Neutrophil (primary cell): ENCODE measurements around the gene KANSL1.
A peak's percentile ranks its signal among the peaks of the same experiment; 100 is the strongest.

ENCODE experiments used
- H3K27ac ChIP-seq: fragments of 200-600 bp; sonication (generic); 2 replicates; pipeline ENCODE4 v1.5.1; 2016; ENCODE audit warnings: mild to moderate bottlenecking, moderate library complexity
- H3K27me3 ChIP-seq: fragments of 200-600 bp; sonication (generic); 2 replicates; pipeline ENCODE4 v1.6.0; 2016; ENCODE audit warnings: mild to moderate bottlenecking
- H3K36me3 ChIP-seq: fragments of 200-600 bp; sonication (generic); 2 replicates; pipeline ENCODE4 v1.5.1; 2017
- H3K4me1 ChIP-seq, 2 experiments: fragments of 200-600 bp in 1 of 2; sonication (generic) in 1 of 2; 1 replicate in 1 of 2; 2 replicates in 1 of 2; pipeline versions ENCODE4 v1.5.1 to v1.6.1; 2013 to 2016; ENCODE audit warnings: low read depth in 1 of 2, low read length in 1 of 2, mild to moderate bottlenecking in 1 of 2, moderate library complexity in 1 of 2; ENCODE audit not compliant: control insufficient read depth in 1 of 2, insufficient read depth in 1 of 2
- H3K4me3 ChIP-seq, 2 experiments: fragments of 200-600 bp in 1 of 2; sonication (generic) in 1 of 2; 1 replicate in 1 of 2; 2 replicates in 1 of 2; pipeline ENCODE4 v1.5.1; 2013 to 2016; ENCODE audit warnings: low read depth in 1 of 2, low read length in 1 of 2, mild to moderate bottlenecking in 1 of 2, moderate library complexity in 1 of 2
- H3K9me3 ChIP-seq: fragments of 200-600 bp; sonication (generic); 2 replicates; pipeline ENCODE4 v1.5.1; 2016
- CTCF ChIP-seq: fragments of 200-600 bp; sonication (generic); IDR thresholded peaks from 2 replicates; pipeline ENCODE4 v1.5.1; 2016; ENCODE audit warnings: antibody characterized with exemption

The KANSL1 gene

GRCh38 chr17:46045639-46046038 is 147.6 kb downstream of the KANSL1 start:
- no peaks in the 10 kb centered on the region for H3K27me3 ChIP-seq
- H3K36me3 ChIP-seq: peaks cover 85% of the 10 kb centered on the region
- no peaks in the 10 kb centered on the region for H3K9me3 ChIP-seq
- no peak for TF ChIP-seq CTCF
- H3K4me3 ChIP-seq: no peak overlapping the region
- H3K4me1 ChIP-seq: peaks cover 4 to 5% of the 10 kb centered on the region in 2 experiments
- H3K27ac ChIP-seq: peak overlapping the region; percentile 6

GRCh38 chr17:46044989-46045388 is 148.2 kb downstream of the KANSL1 start:
- H3K4me1 ChIP-seq: peaks cover 4 to 5% of the 10 kb centered on the region in 2 experiments
- no peak overlapping the region for H3K27ac ChIP-seq
- H3K36me3 ChIP-seq: peaks cover 85% of the 10 kb centered on the region
- no peaks in the 10 kb centered on the region for H3K9me3 ChIP-seq
- no peak for TF ChIP-seq CTCF
- H3K4me3 ChIP-seq: no peak overlapping the region
- H3K27me3 ChIP-seq: no peaks in the 10 kb centered on the region

GRCh38 chr17:46044286-46044928 is 148.8 kb downstream of the KANSL1 start:
- Histone ChIP-seq H3K27ac (peak overlapping the region; percentile 7), H3K9me3 (no peaks in the 10 kb centered on the region), H3K4me1 (peaks cover 4 to 5% of the 10 kb centered on the region in 2 experiments), H3K27me3 (no peaks in the 10 kb centered on the region), H3K36me3 (peaks cover 85% of the 10 kb centered on the region), H3K4me3 (no peak overlapping the region)
- no peak for TF ChIP-seq CTCF

- H3K4me3 ChIP-seq: no peak overlapping the region
These were observed 149.6 kb downstream of the KANSL1 start for GRCh38 chr17:46043606-46044005.

GRCh38 chr17:46042925-46043324 is 150.3 kb downstream of the KANSL1 start:
- no peak for TF ChIP-seq CTCF
- no peak overlapping the region for H3K27ac ChIP-seq
- peaks cover 4 to 5% of the 10 kb centered on the region in 2 experiments for H3K4me1 ChIP-seq
- H3K9me3 ChIP-seq: no peaks in the 10 kb centered on the region
- peaks cover 86% of the 10 kb centered on the region for H3K36me3 ChIP-seq
- no peaks in the 10 kb centered on the region for H3K27me3 ChIP-seq
- no peak overlapping the region for H3K4me3 ChIP-seq

More at GRCh38 chr17:46043606-46044005, 149.6 kb downstream of the KANSL1 start:
- peaks cover 86% of the 10 kb centered on the region for H3K36me3 ChIP-seq
- no peaks in the 10 kb centered on the region for H3K9me3 ChIP-seq
- no peaks in the 10 kb centered on the region for H3K27me3 ChIP-seq
- peaks cover 4 to 5% of the 10 kb centered on the region in 2 experiments for H3K4me1 ChIP-seq
- H3K27ac ChIP-seq: peak overlapping the region; percentile 2
- no peak for TF ChIP-seq CTCF
